Measurements from ENCODE around the gene TCIRG1. TPM values are rescaled to one million over a fixed set of nuclear protein-coding genes. Genes with fewer than 3 reads are reported as not detected.

TCIRG1 gene
- total RNA-seq, 2 donors from 2014 or later = 354 to 380 TPM

DNA sequence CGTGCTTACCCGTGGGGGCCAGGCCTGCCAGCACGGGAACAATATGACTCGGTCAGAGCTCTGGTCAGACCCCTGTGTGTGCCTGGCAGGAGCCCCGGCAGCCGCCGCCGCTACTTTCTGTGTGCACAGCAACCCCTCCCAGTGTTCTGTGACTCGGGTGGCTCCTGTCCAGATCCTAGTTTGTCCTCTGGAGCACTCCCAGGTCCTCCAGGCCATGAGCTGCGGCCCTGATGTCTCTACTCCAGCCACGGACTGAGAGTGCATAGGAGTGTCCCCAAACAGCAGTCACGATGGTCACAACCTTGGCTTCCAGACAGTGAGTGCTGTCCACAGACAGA, 5.1 kb upstream of the TCIRG1 start:
- DNase-seq (ENCODE audit: low spot score) (no peak), ATAC-seq (no peak)
- Mint-ChIP-seq H3K27ac (peak overlapping the region in 1 of 2 donors; percentile 41), H3K4me3 (no peak overlapping the region), H3K36me3 (no peaks in the 10 kb centered on the region), H3K9me3 (no peaks in the 10 kb centered on the region), H3K4me1 (ENCODE audit: low read depth in 2 of 2) (peaks cover 24 to 39% of the 10 kb centered on the region in 2 donors), H3K27me3 (no peaks in the 10 kb centered on the region)

GRCh38 chr11:68035266-68035876, 3.5 kb upstream of the TCIRG1 start:
- DNase-seq (ENCODE audit: low spot score) (no peak), ATAC-seq (no peak)
- Mint-ChIP-seq H3K4me1 (ENCODE audit: low read depth in 2 of 2) (peaks cover 21 to 34% of the 10 kb centered on the region in 2 donors), H3K9me3 (no peaks in the 10 kb centered on the region), H3K4me3 (no peak overlapping the region), H3K27ac (peak overlapping the region; percentile 98 to 99), H3K27me3 (no peaks in the 10 kb centered on the region), H3K36me3 (no peaks in the 10 kb centered on the region)

GRCh38 chr11:68036141-68036716, 2.6 kb upstream of the TCIRG1 start:
- H3K27me3 Mint-ChIP-seq = no peaks in the 10 kb centered on the region
- H3K36me3 Mint-ChIP-seq = no peaks in the 10 kb centered on the region
- DNase-seq (ENCODE audit: low spot score) (no peak), ATAC-seq (no peak)
- H3K4me1 Mint-ChIP-seq (ENCODE audit: low read depth in 2 of 2) = peaks cover 26 to 33% of the 10 kb centered on the region in 2 donors
- peak overlapping the region; percentile 98 to 99 for H3K27ac Mint-ChIP-seq
- H3K9me3 Mint-ChIP-seq = no peaks in the 10 kb centered on the region
- peak overlapping the region; percentile 83 for H3K4me3 Mint-ChIP-seq

GRCh38 chr11:68036717-68037239, 2.0 kb upstream of the TCIRG1 start:
- DNase-seq (ENCODE audit: low spot score) (peak; percentile 91), ATAC-seq (peak; percentile 83 to 87)
- peak overlapping the region; percentile 83 for H3K4me3 Mint-ChIP-seq
- H3K9me3 Mint-ChIP-seq = no peaks in the 10 kb centered on the region
- peak overlapping the region; percentile 98 to 99 for H3K27ac Mint-ChIP-seq
- H3K36me3 Mint-ChIP-seq = no peaks in the 10 kb centered on the region
- H3K4me1 Mint-ChIP-seq (ENCODE audit: low read depth in 2 of 2) = peaks cover 22 to 32% of the 10 kb centered on the region in 2 donors
- no peaks in the 10 kb centered on the region for H3K27me3 Mint-ChIP-seq

- Mint-ChIP-seq H3K9me3 (no peaks in the 10 kb centered on the region), H3K36me3 (no peaks in the 10 kb centered on the region)
Observed at GRCh38 chr11:68037411-68038225, 1.2 kb upstream of the TCIRG1 start.

GRCh38 chr11:68038226-68038717, 553 bp upstream of the TCIRG1 start:
- Mint-ChIP-seq H3K4me1 (ENCODE audit: low read depth in 2 of 2) (peaks cover 21 to 31% of the 10 kb centered on the region in 2 donors), H3K36me3 (no peaks in the 10 kb centered on the region), H3K27ac (peak overlapping the region; percentile 98 to 99), H3K9me3 (no peaks in the 10 kb centered on the region), H3K4me3 (peak overlapping the region; percentile 88), H3K27me3 (no peaks in the 10 kb centered on the region)
- no peak for ATAC-seq
- DNase-seq (ENCODE audit: low spot score) = no peak

More at GRCh38 chr11:68037411-68038225, 1.2 kb upstream of the TCIRG1 start:
- no peaks in the 10 kb centered on the region for H3K27me3 Mint-ChIP-seq
- ATAC-seq (no peak), DNase-seq (ENCODE audit: low spot score) (no peak)
- peaks cover 21 to 31% of the 10 kb centered on the region in 2 donors for H3K4me1 Mint-ChIP-seq (ENCODE audit: low read depth in 2 of 2)
- peak overlapping the region; percentile 98 to 99 for H3K27ac Mint-ChIP-seq
- peak overlapping the region; percentile 83 for H3K4me3 Mint-ChIP-seq

DNA sequence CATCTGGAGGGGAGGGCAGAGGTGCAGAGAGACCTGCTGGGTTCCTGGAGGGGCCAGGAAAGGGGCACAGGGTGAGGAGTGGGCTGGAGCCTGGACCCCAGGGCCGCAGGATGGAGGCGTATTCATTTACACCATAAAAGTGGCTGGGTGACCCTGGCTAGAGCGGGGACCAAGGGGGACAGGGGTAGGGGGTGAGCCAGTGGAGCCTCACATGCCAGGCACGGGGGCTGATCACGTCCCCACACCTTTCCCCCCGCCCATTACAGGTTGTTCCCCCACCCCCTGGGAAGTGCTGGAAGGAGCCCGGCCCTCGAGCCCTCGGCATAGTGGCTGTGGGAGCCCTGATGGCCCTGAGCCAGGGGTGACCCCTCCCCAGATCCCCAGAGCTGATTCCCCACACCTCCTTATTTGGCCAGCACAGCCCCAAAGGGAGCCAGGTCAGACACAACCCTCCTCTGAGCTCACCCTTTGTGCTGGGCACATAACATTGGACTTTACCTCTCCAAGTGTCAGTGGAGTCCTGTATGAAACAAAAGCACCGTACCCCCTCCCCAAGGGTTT, 781 bp downstream of the TCIRG1 start:
- ATAC-seq (no peak), DNase-seq (ENCODE audit: low spot score) (no peak)
- Mint-ChIP-seq H3K4me3 (peak overlapping the region; percentile 88), H3K27ac (peak overlapping the region; percentile 94 to 98), H3K36me3 (no peaks in the 10 kb centered on the region), H3K27me3 (no peaks in the 10 kb centered on the region), H3K9me3 (no peaks in the 10 kb centered on the region), H3K4me1 (ENCODE audit: low read depth in 2 of 2) (peaks cover 21 to 29% of the 10 kb centered on the region in 2 donors)

- DNase-seq (ENCODE audit: low spot score) = peak; percentile 84
Observed at GRCh38 chr11:68040101-68040956, 1.5 kb downstream of the TCIRG1 start.

DNA sequence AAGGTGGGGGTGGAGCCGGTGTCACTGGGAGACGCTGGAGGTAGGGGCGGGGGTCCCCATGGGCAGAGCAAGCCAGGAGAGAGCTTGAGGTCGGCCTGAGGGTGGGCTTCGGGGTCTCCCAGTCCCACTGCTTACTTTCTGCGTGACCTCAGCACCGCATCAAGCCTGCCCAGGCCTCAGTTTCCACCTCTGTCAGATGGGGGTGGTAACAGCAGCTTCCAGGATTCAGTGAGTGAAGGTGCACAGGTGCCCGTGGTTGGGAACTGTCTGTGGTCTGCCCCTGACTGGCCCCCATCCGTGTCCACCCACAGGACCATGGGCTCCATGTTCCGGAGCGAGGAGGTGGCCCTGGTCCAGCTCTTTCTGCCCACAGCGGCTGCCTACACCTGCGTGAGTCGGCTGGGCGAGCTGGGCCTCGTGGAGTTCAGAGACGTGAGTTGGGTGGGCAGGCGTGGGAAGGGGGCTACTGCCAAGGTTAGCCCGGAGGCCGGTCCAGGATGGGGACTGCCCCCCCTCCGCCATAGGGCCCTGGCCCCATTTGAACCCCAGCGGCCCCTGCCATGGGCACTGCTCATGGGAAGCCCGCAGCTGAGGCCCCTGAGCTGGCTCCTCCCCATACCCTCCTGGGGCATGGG, 2.2 kb downstream of the TCIRG1 start:
- ATAC-seq (no peak), DNase-seq (ENCODE audit: low spot score) (no peak)
- Mint-ChIP-seq H3K27me3 (no peaks in the 10 kb centered on the region), H3K36me3 (no peaks in the 10 kb centered on the region), H3K4me1 (ENCODE audit: low read depth in 2 of 2) (peaks cover 21 to 29% of the 10 kb centered on the region in 2 donors), H3K9me3 (no peaks in the 10 kb centered on the region), H3K4me3 (peak overlapping the region; percentile 88), H3K27ac (peak overlapping the region; percentile 94 to 98)

More at GRCh38 chr11:68040101-68040956, 1.5 kb downstream of the TCIRG1 start:
- Mint-ChIP-seq H3K4me1 (ENCODE audit: low read depth in 2 of 2) (peaks cover 21 to 29% of the 10 kb centered on the region in 2 donors), H3K27ac (peak overlapping the region; percentile 94 to 98), H3K9me3 (no peaks in the 10 kb centered on the region), H3K27me3 (no peaks in the 10 kb centered on the region), H3K4me3 (peak overlapping the region; percentile 88), H3K36me3 (no peaks in the 10 kb centered on the region)
- ATAC-seq = peak; percentile 61 to 72

GRCh38 chr11:68041617-68042218, 2.9 kb downstream of the TCIRG1 start:
- no peak overlapping the region for H3K27ac Mint-ChIP-seq
- H3K27me3 Mint-ChIP-seq = no peaks in the 10 kb centered on the region
- no peaks in the 10 kb centered on the region for H3K36me3 Mint-ChIP-seq
- H3K4me3 Mint-ChIP-seq = peak overlapping the region; percentile 42
- H3K4me1 Mint-ChIP-seq (ENCODE audit: low read depth in 2 of 2) = peaks cover 16 to 26% of the 10 kb centered on the region in 2 donors
- no peak for DNase-seq (ENCODE audit: low spot score)
- ATAC-seq = no peak
- H3K9me3 Mint-ChIP-seq = no peaks in the 10 kb centered on the region

DNA sequence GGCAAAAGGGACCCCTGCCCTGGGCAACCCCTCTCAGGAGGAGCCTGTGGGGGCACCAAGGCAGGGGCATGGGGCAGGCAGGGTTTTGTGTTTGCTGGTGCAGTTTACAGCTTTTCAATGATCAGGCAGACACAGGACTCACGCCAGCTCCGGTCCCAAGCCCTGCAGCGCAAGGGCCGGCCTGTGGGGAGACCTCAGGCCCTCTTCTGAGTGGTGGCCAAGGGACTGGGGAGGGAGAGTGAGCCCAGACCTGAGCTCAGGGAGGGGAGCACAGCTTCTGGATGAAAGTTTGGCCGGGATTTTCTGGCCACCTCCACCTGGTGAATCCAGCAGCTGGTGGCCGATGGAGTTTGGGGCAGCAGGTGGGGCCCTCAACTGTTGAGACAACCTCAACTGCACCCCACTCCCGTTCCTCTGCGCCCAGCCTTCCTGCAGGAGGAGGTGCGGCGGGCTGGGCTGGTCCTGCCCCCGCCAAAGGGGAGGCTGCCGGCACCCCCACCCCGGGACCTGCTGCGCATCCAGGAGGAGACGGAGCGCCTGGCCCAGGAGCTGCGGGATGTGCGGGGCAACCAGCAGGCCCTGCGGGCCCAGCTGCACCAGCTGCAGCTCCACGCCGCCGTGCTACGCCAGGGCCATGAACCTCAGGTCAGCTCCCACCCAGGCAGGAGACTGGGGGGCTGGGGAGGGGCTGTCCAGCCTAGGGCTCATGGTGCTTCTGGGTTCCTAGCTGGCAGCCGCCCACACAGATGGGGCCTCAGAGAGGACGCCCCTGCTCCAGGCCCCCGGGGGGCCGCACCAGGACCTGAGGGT, 3.6 kb downstream of the TCIRG1 start:
- Mint-ChIP-seq H3K9me3 (no peaks in the 10 kb centered on the region), H3K4me3 (no peak overlapping the region), H3K27ac (no peak overlapping the region), H3K36me3 (no peaks in the 10 kb centered on the region), H3K27me3 (no peaks in the 10 kb centered on the region), H3K4me1 (ENCODE audit: low read depth in 2 of 2) (peaks cover 9 to 19% of the 10 kb centered on the region in 2 donors)
- ATAC-seq = no peak
- DNase-seq (ENCODE audit: low spot score) = no peak

DNA sequence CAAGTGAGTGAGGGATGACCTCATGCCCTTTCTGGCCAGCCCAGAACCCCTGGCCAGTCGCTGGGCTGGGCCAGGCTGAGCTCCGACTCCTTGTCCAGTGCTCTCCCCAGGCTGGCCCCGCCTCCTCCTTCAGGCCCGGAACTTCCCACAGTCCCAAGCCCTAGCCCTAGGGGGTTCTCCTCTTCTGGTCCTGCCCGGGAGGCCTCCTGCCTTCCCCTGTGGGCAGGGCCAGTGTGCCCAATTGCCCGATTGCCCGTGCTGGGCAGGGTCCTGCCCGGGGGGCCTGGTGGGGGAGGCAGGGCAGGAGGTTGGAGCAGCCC, 4.2 kb downstream of the TCIRG1 start:
- H3K27ac Mint-ChIP-seq = no peak overlapping the region
- peaks cover 7 to 15% of the 10 kb centered on the region in 2 donors for H3K4me1 Mint-ChIP-seq (ENCODE audit: low read depth in 2 of 2)
- H3K9me3 Mint-ChIP-seq = no peaks in the 10 kb centered on the region
- H3K27me3 Mint-ChIP-seq = no peaks in the 10 kb centered on the region
- no peaks in the 10 kb centered on the region for H3K36me3 Mint-ChIP-seq
- ATAC-seq = no peak
- no peak for DNase-seq (ENCODE audit: low spot score)
- no peak overlapping the region for H3K4me3 Mint-ChIP-seq
